Endodermal cell (in vitro differentiated cells): Measurements from ENCODE around the gene ALPK1. TPM values are rescaled to one million over a fixed set of nuclear protein-coding genes. Genes with fewer than 3 reads are reported as not detected.

Experiments
- DNase-seq: peaks from one replicate; pipeline ENCODE4 v3.0.0-alpha.2; 2017
- H3K27ac ChIP-seq: 2 replicates; pipeline ENCODE4 v1.5.1; 2013; ENCODE audit warnings: mild to moderate bottlenecking, low read depth, low read length, moderate library complexity
- H3K27me3 ChIP-seq: 2 replicates; pipeline ENCODE4 v1.6.1; 2013; ENCODE audit warnings: mild to moderate bottlenecking, low read length, moderate library complexity; ENCODE audit not compliant: insufficient read depth, control insufficient read depth, poor library complexity, severe bottlenecking
- H3K36me3 ChIP-seq: 2 replicates; pipeline ENCODE4 v1.7.0; 2013; ENCODE audit warnings: mild to moderate bottlenecking, low read length, moderate library complexity; ENCODE audit not compliant: control insufficient read depth, insufficient read depth
- H3K4me1 ChIP-seq: one replicate; pipeline ENCODE4 v1.7.0; 2013; ENCODE audit warnings: low read length; ENCODE audit not compliant: control insufficient read depth, insufficient read depth
- H3K4me3 ChIP-seq: 2 replicates; pipeline ENCODE4 v1.5.1; 2013; ENCODE audit warnings: mild to moderate bottlenecking, low read length, moderate library complexity
- H3K9ac ChIP-seq: 2 replicates; pipeline ENCODE4 v1.6.1; 2013; ENCODE audit warnings: mild to moderate bottlenecking, low read length, moderate library complexity; ENCODE audit not compliant: poor library complexity, severe bottlenecking; ENCODE audit errors: extremely low read depth
- H3K9me3 ChIP-seq: 2 replicates; pipeline ENCODE4 v1.6.1; 2013; ENCODE audit warnings: mild to moderate bottlenecking, low read length, moderate library complexity; ENCODE audit not compliant: control insufficient read depth
- H3K27ac Mint-ChIP-seq: 2 replicates; pipeline ENCODE4 v1.8.0; 2020; ENCODE audit warnings: mixed read lengths
- H3K27me3 Mint-ChIP-seq: 2 replicates; pipeline ENCODE4 v1.8.0; 2021; ENCODE audit warnings: mild to moderate bottlenecking, mixed read lengths; ENCODE audit not compliant: insufficient read depth
- H3K36me3 Mint-ChIP-seq: 2 replicates; pipeline ENCODE4 v1.8.0; 2020; ENCODE audit warnings: low read depth, mixed read lengths
- H3K4me1 Mint-ChIP-seq: 2 replicates; pipeline ENCODE4 v1.8.0; 2020; ENCODE audit warnings: mixed read lengths
- H3K4me3 Mint-ChIP-seq: 2 replicates; pipeline ENCODE4 v1.8.0; 2020; ENCODE audit warnings: mild to moderate bottlenecking, moderate library complexity, mixed read lengths
- H3K9me3 Mint-ChIP-seq: 2 replicates; pipeline ENCODE4 v1.8.0; 2020; ENCODE audit warnings: mild to moderate bottlenecking, mixed read lengths
- CTCF ChIP-seq: fragments of 200-600 bp; sonication (generic); conservative IDR thresholded peaks from 2 replicates; pipeline ENCODE4 v1.5.0; 2021; ENCODE audit warnings: antibody characterized with exemption, mild to moderate bottlenecking
- WGBS, 2 experiments: methylation state at CpG; one replicate each; pipeline versions ENCODE4 v1.1.5 to v1.1.7; 2013; ENCODE audit warnings: missing lambda C conversion rate in 2 of 2, mixed read lengths in 1 of 2; ENCODE audit not compliant: insufficient coverage in 1 of 2, insufficient read length in 1 of 2; 5-methylcytosine and 5-hydroxymethylcytosine counted together
- total RNA-seq, 2 donors: library from RNA; stranded (reverse); fragmentation: NEBNext Ultra II Directional in 1 of 2; extraction: Animal tissue kit (Norgen Biotek cat#: 25700) in 1 of 2; gene quantifications; 2 replicates in 1 of 2; 3 replicates in 1 of 2; pipeline ENCODE4 v1.2.1, GENCODE V29; 2021

Gene ALPK1
- total RNA-seq, 2 donors from 2014 or later: 0.24 to 0.44 TPM

DNA sequence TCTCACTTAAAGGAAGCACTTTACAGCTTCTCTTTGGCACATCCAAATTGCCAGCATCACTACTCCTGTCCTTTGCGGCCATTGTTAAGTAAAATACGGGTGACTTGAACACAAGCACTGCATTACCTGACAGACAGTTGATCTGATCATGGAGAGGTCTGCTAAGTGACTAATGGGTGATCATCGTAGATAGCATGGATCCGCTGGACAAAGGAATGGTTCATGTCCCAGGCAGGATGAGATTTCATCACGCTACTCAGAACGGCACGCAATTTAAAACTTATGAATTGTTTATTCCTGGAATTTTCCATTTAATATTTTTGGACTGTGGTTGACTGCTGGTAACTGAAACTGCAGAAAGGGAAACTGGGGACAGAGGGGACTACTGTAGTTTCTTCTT lies 124.7 kb downstream of the ALPK1 start:
- peaks cover 27% of the 10 kb centered on the region for H3K27me3 Mint-ChIP-seq
- TF ChIP-seq CTCF: no peak
- H3K27ac ChIP-seq: no peak overlapping the region
- no peaks in the 10 kb centered on the region for H3K9me3 Mint-ChIP-seq
- no peaks in the 10 kb centered on the region for H3K36me3 Mint-ChIP-seq
- no peak for DNase-seq
- no peaks in the 10 kb centered on the region for H3K36me3 ChIP-seq
- no peaks in the 10 kb centered on the region for H3K9me3 ChIP-seq
- no peak overlapping the region for H3K4me3 ChIP-seq
- no peaks in the 10 kb centered on the region for H3K4me1 ChIP-seq
- peaks cover 2% of the 10 kb centered on the region for H3K4me1 Mint-ChIP-seq
- H3K4me3 Mint-ChIP-seq: no peak overlapping the region
- WGBS, 2 experiments: 91 to 95% methylated on average over 7 of the region's 7 CpGs
- no peak overlapping the region for H3K9ac ChIP-seq
- no peaks in the 10 kb centered on the region for H3K27me3 ChIP-seq
- no peak overlapping the region for H3K27ac Mint-ChIP-seq

DNA sequence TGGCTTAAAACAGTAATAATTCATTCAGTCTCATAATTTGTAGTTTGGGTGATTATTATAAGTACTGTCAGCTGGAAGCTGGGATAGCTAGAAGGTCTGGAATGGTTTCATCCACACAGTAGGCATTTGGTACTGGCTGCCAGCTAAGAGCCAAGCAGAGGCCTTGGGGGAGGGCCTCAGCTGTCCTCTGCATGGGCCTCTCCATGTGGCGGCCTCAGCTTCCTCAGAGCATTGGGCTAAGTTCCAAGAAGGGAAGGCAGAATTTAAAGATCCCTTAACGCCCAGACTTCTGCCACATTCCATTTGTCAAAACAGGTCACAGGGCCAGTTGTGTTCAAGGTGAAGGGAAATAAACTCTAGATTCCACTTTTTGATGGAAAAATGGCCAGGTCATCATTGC lies 125.5 kb downstream of the ALPK1 start:
- Mint-ChIP-seq H3K9me3 (no peaks in the 10 kb centered on the region), H3K36me3 (no peaks in the 10 kb centered on the region), H3K27ac (no peak overlapping the region), H3K4me1 (peaks cover 2% of the 10 kb centered on the region), H3K4me3 (no peak overlapping the region), H3K27me3 (peaks cover 27% of the 10 kb centered on the region)
- no peak overlapping the region for H3K4me3 ChIP-seq
- 70 to 89% methylated on average over 2 of the region's 2 CpGs for WGBS, 2 experiments
- H3K9ac ChIP-seq: no peak overlapping the region
- no peak overlapping the region for H3K27ac ChIP-seq
- H3K27me3 ChIP-seq: no peaks in the 10 kb centered on the region
- TF ChIP-seq CTCF: no peak
- no peaks in the 10 kb centered on the region for H3K4me1 ChIP-seq
- no peak for DNase-seq
- no peaks in the 10 kb centered on the region for H3K36me3 ChIP-seq
- no peaks in the 10 kb centered on the region for H3K9me3 ChIP-seq

DNA sequence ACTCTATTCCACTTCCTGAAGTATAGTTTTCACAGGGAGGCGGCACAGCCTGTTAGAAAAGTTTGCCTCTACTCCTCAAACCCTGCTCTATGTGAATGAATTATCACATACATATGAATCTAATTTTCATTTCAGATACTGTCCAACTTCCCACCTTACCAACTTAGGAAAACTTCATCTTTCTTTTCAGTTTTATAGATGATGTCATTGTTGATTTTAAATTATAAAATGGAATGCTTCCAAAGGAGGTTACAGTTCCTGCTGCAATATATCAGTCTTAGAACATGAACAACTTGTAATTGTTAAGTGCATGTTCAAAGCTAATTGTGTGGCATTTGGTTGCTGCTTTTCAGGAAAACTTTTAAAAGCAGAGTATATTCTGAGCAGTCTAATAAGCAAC lies 126.4 kb downstream of the ALPK1 start:
- Histone ChIP-seq H3K9me3 (no peaks in the 10 kb centered on the region), H3K4me3 (no peak overlapping the region), H3K27me3 (no peaks in the 10 kb centered on the region), H3K36me3 (no peaks in the 10 kb centered on the region), H3K4me1 (no peaks in the 10 kb centered on the region), H3K27ac (no peak overlapping the region), H3K9ac (no peak overlapping the region)
- Mint-ChIP-seq H3K4me1 (peaks cover 2% of the 10 kb centered on the region), H3K27ac (no peak overlapping the region), H3K36me3 (no peaks in the 10 kb centered on the region), H3K27me3 (peaks cover 21% of the 10 kb centered on the region), H3K9me3 (no peaks in the 10 kb centered on the region), H3K4me3 (no peak overlapping the region)
- no peak for TF ChIP-seq CTCF
- 95 to 100% methylated on average over 1 of the region's 1 CpG for WGBS, 2 experiments
- DNase-seq: no peak
